HCT116 (cell line): Measurements from ENCODE around the gene CRADD. TPM values are rescaled to one million over a fixed set of nuclear protein-coding genes. Genes with fewer than 3 reads are reported as not detected.

Experiments
- ATAC-seq: fragments of 200-7000 bp; cut with Tn5 transposase; 2 replicates; pipeline ENCODE4 v1.9.1; 2020; ENCODE audit warnings: mild to moderate bottlenecking, moderate library complexity
- BruUV-seq: library from RNA; stranded (reverse); fragments of 400-500 nt; replicated peaks from 2 replicates; lab custom pipeline; 2021; lab: Mats Ljungman, UMichigan
- CTCF ChIA-PET: fragments of 300-600 bp; sonication (Branson Sonifier 250); formaldehyde crosslinking; loops from one replicate; lab custom pipeline; 2021; ENCODE audit warnings: antibody characterized with exemption; lab: Charles Lee
- POLR2A ChIA-PET: fragments of 300-600, 350-600 bp; sonication (Branson Sonifier 250); formaldehyde crosslinking; loops from one replicate; lab custom pipeline; 2021; ENCODE audit warnings: antibody characterized with exemption; lab: Charles Lee
- RAD21 ChIA-PET, 2 experiments: fragments of 300-600 bp; sonication (Branson Sonifier 250); formaldehyde crosslinking; loops; one replicate each; lab custom pipeline; 2023; ENCODE audit warnings: low total read pairs in 2 of 2; ENCODE audit not compliant: uncharacterized antibody in 2 of 2, unreplicated experiment in 2 of 2, low non-redundant PET in 1 of 2; lab: Charles Lee
- DNase-seq: peaks from one replicate; pipeline ENCODE4 v3.0.0-alpha.2; 2010; ENCODE audit warnings: low read depth, low spot score
- H2AFZ ChIP-seq: fragments of 200-600 bp; shearing (Covaris generic), sonication (generic); 2 replicates; pipeline ENCODE4 v1.6.1; 2017; ENCODE audit warnings: low read depth, mixed run types, mixed read lengths, antibody characterized with exemption, low read length; ENCODE audit not compliant: poor library complexity, severe bottlenecking
- H3K27ac ChIP-seq: 2 replicates; pipeline ENCODE4 v1.5.1; 2012; ENCODE audit warnings: low read depth, low read length
- H3K27me3 ChIP-seq: fragments of 200-600 bp; sonication (generic); 2 replicates; pipeline ENCODE4 v1.6.1; 2016; ENCODE audit warnings: mixed run types, low read length, mixed read lengths; ENCODE audit not compliant: insufficient read depth
- H3K36me3 ChIP-seq, 2 experiments: fragments of 200-500 bp in 1 of 2; fragments of 200-600 bp in 1 of 2; sonication (Bioruptor generic) in 1 of 2; sonication (generic) in 1 of 2; 2 replicates each; pipeline versions ENCODE4 v1.5.1 to v1.6.1; 2014 to 2016; ENCODE audit warnings: low read length in 2 of 2, inconsistent platforms in 1 of 2, mixed read lengths in 1 of 2, mixed run types in 1 of 2; ENCODE audit not compliant: insufficient read depth in 2 of 2, control insufficient read depth in 1 of 2
- H3K4me1 ChIP-seq, 2 experiments: fragments of 200-600 bp in 1 of 2; sonication (generic) in 1 of 2; 2 replicates each; pipeline versions ENCODE4 v1.5.1 to v1.6.1; 2012 to 2017; ENCODE audit warnings: low read length in 2 of 2, inconsistent platforms in 1 of 2, mild to moderate bottlenecking in 1 of 2, mixed read lengths in 1 of 2, mixed run types in 1 of 2, moderate library complexity in 1 of 2; ENCODE audit not compliant: insufficient read depth in 2 of 2, control insufficient read depth in 1 of 2
- H3K4me2 ChIP-seq: fragments of 200-600 bp; sonication (generic); 2 replicates; pipeline ENCODE4 v1.6.1; 2017; ENCODE audit warnings: mixed run types, low read length, mixed read lengths
- H3K4me3 ChIP-seq, 2 experiments: fragments of 200-600 bp in 1 of 2; sonication (generic) in 1 of 2; replicated peaks in 1 of 2; 2 replicates each; pipeline ENCODE4 v1.5.1; 2011 to 2016; ENCODE audit warnings: low read length in 2 of 2, control low read depth in 1 of 2, low read depth in 1 of 2, mild to moderate bottlenecking in 1 of 2, mixed read lengths in 1 of 2, mixed run types in 1 of 2
- H3K79me2 ChIP-seq: fragments of 200-600 bp; sonication (generic); 2 replicates; pipeline ENCODE4 v1.6.1; 2017; ENCODE audit warnings: mild to moderate bottlenecking, mixed run types, low read length, moderate library complexity, mixed read lengths; ENCODE audit not compliant: insufficient read depth
- H3K9ac ChIP-seq: fragments of 200-600 bp; sonication (generic); 2 replicates; pipeline ENCODE4 v1.6.1; 2016; ENCODE audit warnings: low read length, mixed read lengths
- H3K9me2 ChIP-seq: fragments of 200-600 bp; sonication (generic), shearing (Covaris generic); 2 replicates; pipeline ENCODE4 v1.6.1; 2017; ENCODE audit warnings: mixed run types, mild to moderate bottlenecking, moderate library complexity; ENCODE audit not compliant: insufficient read depth
- H3K9me3 ChIP-seq, 2 experiments: fragments of 200-500 bp in 1 of 2; fragments of 200-600 bp in 1 of 2; sonication (Bioruptor generic) in 1 of 2; sonication (generic) in 1 of 2; 2 replicates each; pipeline ENCODE4 v1.6.1; 2014 to 2017; ENCODE audit warnings: low read length in 2 of 2, mixed read lengths in 2 of 2, inconsistent platforms in 1 of 2, low read depth in 1 of 2, mild to moderate bottlenecking in 1 of 2, mixed run types in 1 of 2, moderate library complexity in 1 of 2; ENCODE audit not compliant: control insufficient read depth in 1 of 2, insufficient read depth in 1 of 2
- H4K20me1 ChIP-seq: fragments of 200-600 bp; sonication (generic), shearing (Covaris generic); 2 replicates; pipeline ENCODE4 v1.6.1; 2017; ENCODE audit warnings: mixed run types, mild to moderate bottlenecking, moderate library complexity; ENCODE audit not compliant: insufficient read depth
- CBX3 ChIP-seq: IDR thresholded peaks from 2 replicates; pipeline ENCODE4 v1.6.1; 2012; ENCODE audit warnings: low read depth
- CTCF ChIP-seq, 3 experiments: fragments of 200-600 bp in 1 of 3; sonication (generic) in 1 of 3; IDR thresholded peaks in 2 of 3; conservative IDR thresholded peaks in 1 of 3; 2 replicates each; pipeline ENCODE4 v1.5.1; 2012 to 2017; ENCODE audit warnings: low read depth in 2 of 3, low read length in 2 of 3, antibody characterized with exemption in 1 of 3, borderline replicate concordance in 1 of 3, control low read depth in 1 of 3, mild to moderate bottlenecking in 1 of 3, mixed read lengths in 1 of 3, mixed run types in 1 of 3, moderate library complexity in 1 of 3; ENCODE audit not compliant: insufficient read depth in 1 of 3
- ELF1 ChIP-seq: IDR thresholded peaks from 2 replicates; pipeline ENCODE4 v1.6.1; 2012; ENCODE audit warnings: low read depth, borderline replicate concordance
- EZH2 ChIP-seq: fragments of 200-600 bp; sonication (generic); IDR thresholded peaks from 2 replicates; pipeline ENCODE4 v1.6.1; 2017; ENCODE audit warnings: antibody characterized with exemption, mixed run types
- EZH2phosphoT487 ChIP-seq: fragments of 200-600 bp; IDR thresholded peaks from 2 replicates; pipeline ENCODE4 v1.6.1; 2018; ENCODE audit warnings: antibody characterized with exemption, borderline replicate concordance
- POLR2A ChIP-seq: IDR thresholded peaks from 2 replicates; pipeline ENCODE4 v1.7.0; 2011; ENCODE audit warnings: borderline replicate concordance; ENCODE audit not compliant: insufficient read depth, insufficient read length; ENCODE audit errors: extremely low read depth
- REST ChIP-seq: IDR thresholded peaks from 2 replicates; pipeline ENCODE4 v1.6.1; 2012; ENCODE audit warnings: low read depth
- SIN3A ChIP-seq: IDR thresholded peaks from 2 replicates; pipeline ENCODE4 v1.6.1; 2012; ENCODE audit warnings: low read depth
- SP1 ChIP-seq: IDR thresholded peaks from 2 replicates; pipeline ENCODE4 v1.6.1; 2012; ENCODE audit warnings: low read depth
- ZBTB33 ChIP-seq: IDR thresholded peaks from 2 replicates; pipeline ENCODE4 v1.6.1; 2011; ENCODE audit warnings: mild to moderate bottlenecking, low read length, moderate library complexity; ENCODE audit not compliant: insufficient replicate concordance; ENCODE audit errors: extremely low read depth
- intact Hi-C: fragments of 100-400 bp; cut with micrococcal nuclease; formaldehyde crosslinking; loops from 2 replicates; pipeline ENCODE4 v1.10.0; 2022
- total RNA-seq: library from RNA; stranded (reverse); gene quantifications from one replicate; pipeline ENCODE4 v1.2.1, GENCODE V29; 2021; ENCODE audit not compliant: unreplicated experiment

Gene CRADD
- total RNA-seq, 1 experiment from 2014 or later = 12.2 TPM

- POLR2A ChIA-PET = no interaction called here
- TF ChIP-seq SP1 = no peak
- no peak for TF ChIP-seq EZH2phosphoT487
- TF ChIP-seq REST = no peak
- TF ChIP-seq ZBTB33 = no peak
- no peak for TF ChIP-seq SIN3A
- TF ChIP-seq CBX3 = no peak
- TF ChIP-seq ELF1 = no peak
- no peak for TF ChIP-seq EZH2
- TF ChIP-seq CTCF (IDR thresholded peaks at IDR 0.05 in 2 of 3, conservative IDR thresholded peaks at IDR 0.05 in 1 of 3; ENCODE audit: borderline replicate concordance in 1 of 3, insufficient read depth in 1 of 3, low read depth in 2 of 3, low read length in 2 of 3) = no peak
- no peak for TF ChIP-seq POLR2A
Observed at GRCh38 chr12:93880853-93881522, 203.8 kb downstream of the CRADD start.

More at GRCh38 chr12:93880853-93881522, 203.8 kb downstream of the CRADD start:
- H3K9ac ChIP-seq = no peak overlapping the region
- H3K9me2 ChIP-seq = no peaks in the 10 kb centered on the region
- no peaks in the 10 kb centered on the region for H3K79me2 ChIP-seq
- H3K4me1 ChIP-seq = no peaks in the 10 kb centered on the region
- no peaks in the 10 kb centered on the region for H4K20me1 ChIP-seq
- no TSS peak for BruUV-seq
- ChIA-PET CTCF (no interaction called here), RAD21 (no interaction called here)
- ATAC-seq = no peak
- no peak overlapping the region for H3K4me2 ChIP-seq
- intact Hi-C loops = no loop called here
- no peaks in the 10 kb centered on the region for H3K27me3 ChIP-seq
- H3K27ac ChIP-seq = no peak overlapping the region
- no peaks in the 10 kb centered on the region for H3K9me3 ChIP-seq
- H2AFZ ChIP-seq = no peak overlapping the region
- H3K4me3 ChIP-seq = no peak overlapping the region
- no peaks in the 10 kb centered on the region for H3K36me3 ChIP-seq
- DNase-seq = no peak
